Activated B cell treated with CpG ODN at 0.5 μM for 24 hours (primary cell): Measurements from ENCODE around the gene GABARAPL1. TPM values are rescaled to one million over a fixed set of nuclear protein-coding genes. Genes with fewer than 3 reads are reported as not detected.
A peak's percentile ranks its signal among the peaks of the same experiment; 100 is the strongest.

Experiments used
- ATAC-seq: fragments of 200-7000 bp; cut with Tn5 transposase; one replicate; pipeline ENCODE4 v1.10.0; 2021; ENCODE audit warnings: low read depth, mild to moderate bottlenecking, moderate library complexity
- CTCF ChIA-PET: fragments of 350-600 bp; sonication (Branson Sonifier 250); formaldehyde crosslinking; loops from one replicate; lab custom pipeline; 2021; ENCODE audit warnings: antibody characterized with exemption; lab: Charles Lee
- POLR2A ChIA-PET: fragments of 350-600 bp; sonication (Branson Sonifier 250); formaldehyde crosslinking; loops from one replicate; lab custom pipeline; 2021; ENCODE audit warnings: antibody characterized with exemption; lab: Charles Lee
- DNase-seq: peaks from one replicate; pipeline ENCODE4 v3.0.0; 2022
- H3K27ac Mint-ChIP-seq: one replicate; pipeline ENCODE4 v1.8.0; 2020; ENCODE audit warnings: mixed read lengths
- H3K27me3 Mint-ChIP-seq: one replicate; pipeline ENCODE4 v1.8.0; 2021; ENCODE audit warnings: mixed read lengths
- H3K36me3 Mint-ChIP-seq: one replicate; pipeline ENCODE4 v1.8.0; 2021; ENCODE audit warnings: low read depth, mixed read lengths
- H3K4me1 Mint-ChIP-seq: one replicate; pipeline ENCODE4 v1.8.0; 2021; ENCODE audit warnings: mixed read lengths
- H3K4me3 Mint-ChIP-seq: one replicate; pipeline ENCODE4 v1.8.0; 2020; ENCODE audit warnings: mild to moderate bottlenecking, mixed read lengths
- H3K9me3 Mint-ChIP-seq: one replicate; pipeline ENCODE4 v1.8.0; 2020; ENCODE audit warnings: mixed read lengths
- CTCF ChIP-seq: fragments of 200-600 bp; IDR thresholded peaks from one replicate; pipeline ENCODE4 v1.8.0; 2022; ENCODE audit warnings: antibody characterized with exemption, mild to moderate bottlenecking
- intact Hi-C: fragments of 100-400 bp; cut with micrococcal nuclease; formaldehyde crosslinking; loops from one replicate; pipeline ENCODE4 v1.15.1; 2024
- total RNA-seq: library from RNA; stranded (reverse); gene quantifications from 2 replicates; pipeline ENCODE4 v1.2.3, GENCODE V29; 2022

Gene GABARAPL1
- total RNA-seq, 1 donor from 2014 or later: 2.1 TPM

- ATAC-seq (no peak), DNase-seq (no peak)
- Mint-ChIP-seq H3K36me3 (no peaks in the 10 kb centered on the region), H3K27ac (no peak overlapping the region), H3K27me3 (no peaks in the 10 kb centered on the region), H3K9me3 (no peaks in the 10 kb centered on the region), H3K4me1 (peaks cover 6% of the 10 kb centered on the region), H3K4me3 (no peak overlapping the region)
- CTCF ChIA-PET: interaction anchor here (1.1 kb wide), 1 partner anchor 9 kb away, joined by 3 read pairs; no protein-coding TSS in a partner anchor
- intact Hi-C loops: no loop called here
- POLR2A ChIA-PET: no interaction called here
- TF ChIP-seq CTCF: no peak
Observed at GRCh38 chr12:10226731-10227130, 14.1 kb downstream of the GABARAPL1 start.

- Mint-ChIP-seq H3K4me3 (no peak overlapping the region), H3K9me3 (no peaks in the 10 kb centered on the region), H3K27me3 (no peaks in the 10 kb centered on the region), H3K36me3 (no peaks in the 10 kb centered on the region), H3K27ac (no peak overlapping the region), H3K4me1 (peaks cover 6% of the 10 kb centered on the region)
- POLR2A ChIA-PET: no interaction called here
- ATAC-seq (no peak), DNase-seq (no peak)
- intact Hi-C loops: no loop called here
- no peak for TF ChIP-seq CTCF
- CTCF ChIA-PET: interaction anchor here (1.1 kb wide), 1 partner anchor 8 kb away, joined by 3 read pairs; no protein-coding TSS in a partner anchor
Observed at GRCh38 chr12:10227648-10228047, 15.0 kb downstream of the GABARAPL1 start.

- no peaks in the 10 kb centered on the region for H3K4me1 Mint-ChIP-seq
- H3K9me3 Mint-ChIP-seq: peaks cover 6% of the 10 kb centered on the region
- ChIA-PET CTCF (interaction anchor here (1.8 to 4.7 kb wide), 2 partner anchors 20 to 328 kb away, joined by 4 to 58 read pairs; no protein-coding TSS in a partner anchor), POLR2A (no interaction called here)
- no peak overlapping the region for H3K27ac Mint-ChIP-seq
- H3K4me3 Mint-ChIP-seq: no peak overlapping the region
- DNase-seq (no peak), ATAC-seq (no peak)
- intact Hi-C loops: loop anchor here (2.0 kb wide), 1 partner anchor 440 kb away; the partner anchor contains the start of gene STYK1
- no peaks in the 10 kb centered on the region for H3K27me3 Mint-ChIP-seq
- no peak for TF ChIP-seq CTCF
- H3K36me3 Mint-ChIP-seq: no peaks in the 10 kb centered on the region
Observed at GRCh38 chr12:10234562-10234961, 21.9 kb downstream of the GABARAPL1 start.

GRCh38 chr12:10235761-10236631, 23.3 kb downstream of the GABARAPL1 start:
- Mint-ChIP-seq H3K27me3 (peaks cover 2% of the 10 kb centered on the region), H3K4me3 (no peak overlapping the region), H3K27ac (no peak overlapping the region), H3K4me1 (no peaks in the 10 kb centered on the region), H3K36me3 (no peaks in the 10 kb centered on the region), H3K9me3 (peaks cover 6% of the 10 kb centered on the region)
- ChIA-PET POLR2A (no interaction called here), CTCF (interaction anchor here (0.6 to 4.7 kb wide), 15 partner anchors 9 to 1251 kb away, joined by 3 to 58 read pairs (median 4); no protein-coding TSS in a partner anchor)
- ATAC-seq (peak; percentile 58), DNase-seq (no peak)
- intact Hi-C loops: loop anchor here (1.0 to 2.0 kb wide), 4 partner anchors 95 to 514 kb away; partner anchors contain the start of gene STYK1
- TF ChIP-seq CTCF: peak; percentile 59

DNA sequence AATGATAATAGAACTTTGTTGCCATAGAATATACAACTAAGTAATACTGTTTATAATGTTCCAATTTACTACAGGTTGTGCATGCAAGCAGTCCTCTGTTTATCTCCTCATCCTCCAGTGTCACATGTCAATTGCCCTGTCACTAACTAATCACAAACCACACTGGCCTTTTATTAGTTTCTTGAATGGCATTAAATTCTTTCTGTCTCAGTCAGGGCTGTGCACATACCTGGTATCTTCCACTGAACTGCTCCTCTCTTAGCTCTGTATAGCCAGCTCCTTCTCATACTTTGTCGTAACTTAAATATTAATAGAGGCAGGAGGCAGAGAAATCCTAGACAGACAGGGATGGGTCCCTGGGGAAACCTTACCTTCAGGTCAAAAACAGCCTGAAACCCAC, 24.0 kb downstream of the GABARAPL1 start:
- Mint-ChIP-seq H3K27ac (no peak overlapping the region), H3K36me3 (no peaks in the 10 kb centered on the region), H3K4me3 (no peak overlapping the region), H3K27me3 (peaks cover 2% of the 10 kb centered on the region), H3K4me1 (no peaks in the 10 kb centered on the region), H3K9me3 (peaks cover 6% of the 10 kb centered on the region)
- TF ChIP-seq CTCF: no peak
- intact Hi-C loops: no loop called here
- ATAC-seq: no peak
- ChIA-PET POLR2A (no interaction called here), CTCF (interaction anchor here (1.2 to 4.7 kb wide), 8 partner anchors 15 to 1250 kb away, joined by 3 to 58 read pairs (median 4); no protein-coding TSS in a partner anchor)
- DNase-seq: no peak
